ENCODE measurements around the gene SLC6A14. TPM values are rescaled to one million over a fixed set of nuclear protein-coding genes. Genes with fewer than 3 reads are reported as not detected.

Gene SLC6A14, protein sequence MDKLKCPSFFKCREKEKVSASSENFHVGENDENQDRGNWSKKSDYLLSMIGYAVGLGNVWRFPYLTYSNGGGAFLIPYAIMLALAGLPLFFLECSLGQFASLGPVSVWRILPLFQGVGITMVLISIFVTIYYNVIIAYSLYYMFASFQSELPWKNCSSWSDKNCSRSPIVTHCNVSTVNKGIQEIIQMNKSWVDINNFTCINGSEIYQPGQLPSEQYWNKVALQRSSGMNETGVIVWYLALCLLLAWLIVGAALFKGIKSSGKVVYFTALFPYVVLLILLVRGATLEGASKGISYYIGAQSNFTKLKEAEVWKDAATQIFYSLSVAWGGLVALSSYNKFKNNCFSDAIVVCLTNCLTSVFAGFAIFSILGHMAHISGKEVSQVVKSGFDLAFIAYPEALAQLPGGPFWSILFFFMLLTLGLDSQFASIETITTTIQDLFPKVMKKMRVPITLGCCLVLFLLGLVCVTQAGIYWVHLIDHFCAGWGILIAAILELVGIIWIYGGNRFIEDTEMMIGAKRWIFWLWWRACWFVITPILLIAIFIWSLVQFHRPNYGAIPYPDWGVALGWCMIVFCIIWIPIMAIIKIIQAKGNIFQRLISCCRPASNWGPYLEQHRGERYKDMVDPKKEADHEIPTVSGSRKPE
- polyA plus RNA-seq = not detected in 2 replicates

DNA sequence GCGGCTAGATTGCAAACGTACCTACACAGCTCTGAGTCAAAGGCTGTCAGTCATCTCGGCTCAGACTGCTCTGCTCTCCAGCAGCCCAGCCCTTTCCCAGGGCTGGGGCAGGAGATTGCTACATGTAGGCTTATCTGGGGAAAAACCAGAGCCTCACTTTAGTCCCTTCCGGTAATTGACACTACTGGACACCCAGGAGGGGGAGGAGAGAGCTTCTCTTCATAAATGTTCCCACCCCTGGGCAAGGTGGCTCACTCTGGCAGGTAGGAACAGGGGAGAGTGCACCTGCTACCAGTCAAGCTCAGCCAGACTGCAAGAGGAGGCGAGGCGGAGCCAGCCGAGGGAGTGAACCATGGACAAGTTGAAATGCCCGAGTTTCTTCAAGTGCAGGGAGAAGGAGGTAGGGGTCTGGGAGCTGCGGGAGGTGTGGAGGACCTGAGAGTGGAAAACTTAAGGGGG lies at the start of gene SLC6A14:
Gene SLC6A14 (plus strand): TSS at position 249 of the 459 bp plus-strand sequence. CDS start 104 bp downstream, at position 353.

DNA sequence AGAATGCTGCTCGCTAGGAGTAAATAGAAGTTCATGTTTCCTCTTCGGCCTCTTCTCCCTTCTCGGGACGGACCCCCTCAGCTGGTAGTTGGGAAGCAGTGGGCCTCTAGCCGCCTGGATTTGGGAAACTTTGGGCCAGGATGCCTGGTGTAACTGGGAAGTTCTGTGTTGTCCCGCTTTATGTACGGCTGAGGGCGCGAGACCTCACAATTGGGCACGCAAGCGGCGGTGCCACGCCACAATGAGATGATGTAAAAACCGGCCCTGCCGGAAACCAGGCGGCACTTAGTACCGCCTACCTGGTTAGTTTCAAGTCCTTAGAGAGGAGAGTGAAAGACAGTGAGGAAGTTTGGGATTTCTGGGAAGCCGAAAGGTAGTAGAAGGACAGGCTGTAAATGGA lies 26.4 kb downstream of the SLC6A14 start, which contains the start of gene CT83:
Gene CT83 (minus strand): TSS at position 155 of the 400 bp plus-strand sequence. CDS start 120 bp downstream, at position 35.

Other genes starting within 250 kb of the SLC6A14 start
- not detected in 2 replicates for gene CT83, start 26.4 kb downstream of the SLC6A14 start, polyA plus RNA-seq